SK-N-SH (cell line): Measurements from ENCODE around the gene METTL23. TPM values are rescaled to one million over a fixed set of nuclear protein-coding genes. Genes with fewer than 3 reads are reported as not detected.

Source experiments
- CTCF ChIA-PET: fragments of 300-600, 350-600 bp; formaldehyde crosslinking; extraction: SDS; loops from one replicate; lab custom pipeline; 2021; lab: Yijun Ruan, JAX
- POLR2A ChIA-PET: fragments of 350-600 bp; sonication (Branson Sonifier 250); formaldehyde crosslinking; extraction: SDS; loops from one replicate; lab custom pipeline; 2020; ENCODE audit warnings: antibody characterized with exemption, inconsistent platforms; lab: Yijun Ruan, JAX
- DNase-seq: peaks from one replicate; pipeline ENCODE4 v3.0.0; 2012
- H2AFZ ChIP-seq: fragments of 200-600 bp; sonication (generic); 2 replicates; pipeline ENCODE4 v1.8.1; 2016; ENCODE audit warnings: antibody characterized with exemption, mild to moderate bottlenecking, low read depth
- H3F3A ChIP-seq: fragments of 200-600 bp; sonication (generic); replicated peaks from 2 replicates; pipeline ENCODE3; 2016; ENCODE audit warnings: antibody characterized with exemption, mild to moderate bottlenecking; ENCODE audit not compliant: insufficient read depth
- H3K27ac ChIP-seq, 2 experiments: fragments of 200-500 bp in 1 of 2; fragments of 200-600 bp in 1 of 2; sonication (Bioruptor generic) in 1 of 2; sonication (generic), shearing (Covaris generic) in 1 of 2; 2 replicates each; pipeline versions ENCODE4 v1.5.1 to v1.6.1; 2014 to 2016; ENCODE audit warnings: low read depth in 2 of 2, inconsistent platforms in 1 of 2, low read length in 1 of 2, mild to moderate bottlenecking in 1 of 2, mixed read lengths in 1 of 2
- H3K27me3 ChIP-seq: fragments of 200-600 bp; sonication (generic), shearing (Covaris generic); 2 replicates; pipeline ENCODE4 v1.6.1; 2016; ENCODE audit warnings: mixed run types; ENCODE audit not compliant: insufficient read depth
- H3K36me3 ChIP-seq, 2 experiments: fragments of 200-500 bp in 1 of 2; fragments of 200-600 bp in 1 of 2; sonication (Bioruptor generic) in 1 of 2; sonication (generic) in 1 of 2; replicated peaks in 1 of 2; 2 replicates each; pipeline versions ENCODE3 to v1.5.1; 2014 to 2016; ENCODE audit warnings: low read length in 1 of 2, mild to moderate bottlenecking in 1 of 2; ENCODE audit not compliant: insufficient read depth in 2 of 2, control insufficient read depth in 1 of 2
- H3K4me1 ChIP-seq, 2 experiments: fragments of 200-500 bp in 1 of 2; fragments of 200-600 bp in 1 of 2; sonication (Bioruptor generic) in 1 of 2; sonication (generic), shearing (Covaris generic) in 1 of 2; 2 replicates each; pipeline versions ENCODE4 v1.5.1 to v1.6.1; 2014 to 2016; ENCODE audit warnings: low read depth in 1 of 2, low read length in 1 of 2, mixed run types in 1 of 2; ENCODE audit not compliant: insufficient read depth in 2 of 2, control insufficient read depth in 1 of 2
- H3K4me2 ChIP-seq: fragments of 200-600 bp; sonication (generic), shearing (Covaris generic); 2 replicates; pipeline ENCODE4 v1.6.1; 2017; ENCODE audit warnings: mixed run types
- H3K4me3 ChIP-seq, 2 experiments: fragments of 200-500 bp in 1 of 2; fragments of 200-600 bp in 1 of 2; sonication (Bioruptor generic) in 1 of 2; sonication (generic), shearing (Covaris generic) in 1 of 2; 2 replicates each; pipeline versions ENCODE4 v1.5.1 to v1.8.1; 2014 to 2016; ENCODE audit warnings: low read depth in 2 of 2, inconsistent platforms in 1 of 2, low read length in 1 of 2, mild to moderate bottlenecking in 1 of 2, mixed read lengths in 1 of 2, moderate library complexity in 1 of 2
- H3K79me2 ChIP-seq: fragments of 200-600 bp; sonication (generic); 2 replicates; pipeline ENCODE4 v1.8.1; 2017; ENCODE audit warnings: mild to moderate bottlenecking; ENCODE audit not compliant: insufficient read depth
- H3K9ac ChIP-seq: fragments of 200-600 bp; sonication (generic); 2 replicates; pipeline ENCODE4 v1.6.1; 2017; ENCODE audit warnings: mixed run types
- H3K9me2 ChIP-seq: fragments of 200-600 bp; sonication (generic); 2 replicates; pipeline ENCODE4 v1.6.1; 2017; ENCODE audit warnings: mixed run types
- H3K9me3 ChIP-seq: fragments of 200-600 bp; sonication (generic); 2 replicates; pipeline ENCODE4 v1.6.1; 2017; ENCODE audit warnings: mixed run types, mild to moderate bottlenecking, moderate library complexity
- H4K20me1 ChIP-seq: fragments of 200-600 bp; sonication (generic); 2 replicates; pipeline ENCODE4 v1.6.1; 2017; ENCODE audit warnings: mild to moderate bottlenecking, mixed run types; ENCODE audit not compliant: insufficient read depth
- CHD2 ChIP-seq: fragments of 150-350 bp; IDR thresholded peaks from 2 replicates; pipeline ENCODE4 v1.6.1; 2018; ENCODE audit warnings: low read length; ENCODE audit not compliant: partially characterized antibody
- EP300 ChIP-seq, 2 experiments: IDR thresholded peaks; 2 replicates each; pipeline versions ENCODE4 v1.4.0 to v1.6.1; 2012; ENCODE audit warnings: borderline replicate concordance in 1 of 2, low read depth in 1 of 2, low read length in 1 of 2
- EZH2phosphoT487 ChIP-seq: fragments of 200-600 bp; sonication (generic); IDR thresholded peaks from 2 replicates; pipeline ENCODE4 v1.6.1; 2017; ENCODE audit warnings: low read depth, mixed run types, mild to moderate bottlenecking, antibody characterized with exemption, moderate library complexity, borderline replicate concordance
- FOXM1 ChIP-seq: IDR thresholded peaks from 2 replicates; pipeline ENCODE4 v1.4.0; 2012; ENCODE audit warnings: low read depth, mild to moderate bottlenecking
- GATA2 ChIP-seq: sonication (generic); formaldehyde crosslinking; IDR thresholded peaks from 2 replicates; pipeline ENCODE4 v1.5.0; 2020; ENCODE audit warnings: mild to moderate bottlenecking, missing genetic modification reagents
- IRF3 ChIP-seq: fragments of 150-350 bp; IDR thresholded peaks from 2 replicates; pipeline ENCODE4 v1.6.1; 2016; ENCODE audit warnings: mild to moderate bottlenecking, low read depth, low read length
- JUND ChIP-seq: IDR thresholded peaks from 2 replicates; pipeline ENCODE4 v1.4.0; 2012
- NFIC ChIP-seq: IDR thresholded peaks from 2 replicates; pipeline ENCODE4 v1.4.0; 2012; ENCODE audit warnings: borderline replicate concordance
- RCOR1 ChIP-seq: fragments of 150-350 bp; IDR thresholded peaks from 2 replicates; pipeline ENCODE4 v1.6.1; 2017; ENCODE audit warnings: antibody characterized with exemption, low read length
- RFX5 ChIP-seq: IDR thresholded peaks from 2 replicates; pipeline ENCODE4 v1.6.1; 2012; ENCODE audit warnings: mild to moderate bottlenecking, improper control_type of control experiment, low read length
- SIN3A ChIP-seq: IDR thresholded peaks from 2 replicates; pipeline ENCODE4 v1.6.1; 2012; ENCODE audit warnings: low read depth, mild to moderate bottlenecking, low read length, moderate library complexity, borderline replicate concordance
- TAF1 ChIP-seq: IDR thresholded peaks from 2 replicates; pipeline ENCODE4 v1.6.1; 2012; ENCODE audit warnings: low read depth, mild to moderate bottlenecking, low read length, moderate library complexity, borderline replicate concordance
- TCF12 ChIP-seq: IDR thresholded peaks from 2 replicates; pipeline ENCODE4 v1.4.0; 2012
- TEAD4 ChIP-seq: IDR thresholded peaks from 2 replicates; pipeline ENCODE4 v1.4.0; 2012; ENCODE audit warnings: mild to moderate bottlenecking, borderline replicate concordance; ENCODE audit not compliant: insufficient read depth
- USF1 ChIP-seq: IDR thresholded peaks from 2 replicates; pipeline ENCODE4 v1.4.0; 2012; ENCODE audit warnings: low read depth, borderline replicate concordance
- YY1 ChIP-seq: IDR thresholded peaks from 2 replicates; pipeline ENCODE4 v1.4.0; 2012; ENCODE audit warnings: low read depth, mild to moderate bottlenecking
- WGBS: methylation state at CpG from one replicate; pipeline ENCODE4 v1.1.6; 2017; ENCODE audit warnings: low lambda C conversion rate; 5-methylcytosine and 5-hydroxymethylcytosine counted together
- polyA plus RNA-seq, 3 experiments: library from polyadenylated mRNA; depleted of rRNA; stranded (reverse); fragments of >200 nt; gene quantifications; 2 replicates each; pipeline ENCODE4 v1.2.3, GENCODE V29; 2012
- TF ChIP-seq, protein P1 (sequence below): IDR thresholded peaks from 2 replicates; pipeline ENCODE4; 2012

Gene METTL23
- polyA plus RNA-seq, 1 of the 3 experiments (the other 2 are of a cell fraction), result 75.9 TPM

DNA sequence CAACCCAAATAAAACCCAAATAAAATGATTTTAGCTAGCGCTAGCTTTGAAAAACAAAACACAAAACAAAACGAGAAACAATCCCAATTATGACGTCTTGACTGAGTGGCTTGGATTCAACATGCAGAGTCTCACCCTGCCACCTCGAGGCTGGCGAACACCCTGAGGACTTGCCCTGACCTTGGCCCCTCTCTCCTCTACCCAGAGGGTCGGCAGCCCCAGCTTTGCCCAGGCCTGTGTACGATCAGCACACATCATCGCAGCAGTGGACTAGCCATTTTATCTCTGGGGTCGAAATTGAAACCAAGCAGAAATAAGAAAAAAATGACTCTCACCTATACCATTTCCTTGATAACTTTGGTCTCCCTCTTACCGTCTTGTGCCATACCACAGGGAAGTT, 5.2 kb upstream of the METTL23 start:
- Histone ChIP-seq H3K4me3 (no peak overlapping the region), H3K4me2 (no peak overlapping the region), H4K20me1 (peaks cover 18% of the 10 kb centered on the region; the same call in 1 of the 2 replicates), H3K79me2 (peaks cover 64% of the 10 kb centered on the region), H2AFZ (no peak overlapping the region), H3F3A (peaks cover 26% of the 10 kb centered on the region), H3K9ac (no peak overlapping the region), H3K27ac (no peak overlapping the region), H3K4me1 (peaks cover 9 to 20% of the 10 kb centered on the region in 2 experiments), H3K9me3 (no peaks in the 10 kb centered on the region), H3K9me2 (no peaks in the 10 kb centered on the region), H3K36me3 (peaks cover 57 to 80% of the 10 kb centered on the region in 2 experiments), H3K27me3 (no peaks in the 10 kb centered on the region)
- TF ChIP-seq YY1, result no peak
- no peak for TF ChIP-seq IRF3
- TF ChIP-seq JUND, result no peak
- no peak for TF ChIP-seq RCOR1
- no peak for TF ChIP-seq CHD2
- TF ChIP-seq, protein P1, sequence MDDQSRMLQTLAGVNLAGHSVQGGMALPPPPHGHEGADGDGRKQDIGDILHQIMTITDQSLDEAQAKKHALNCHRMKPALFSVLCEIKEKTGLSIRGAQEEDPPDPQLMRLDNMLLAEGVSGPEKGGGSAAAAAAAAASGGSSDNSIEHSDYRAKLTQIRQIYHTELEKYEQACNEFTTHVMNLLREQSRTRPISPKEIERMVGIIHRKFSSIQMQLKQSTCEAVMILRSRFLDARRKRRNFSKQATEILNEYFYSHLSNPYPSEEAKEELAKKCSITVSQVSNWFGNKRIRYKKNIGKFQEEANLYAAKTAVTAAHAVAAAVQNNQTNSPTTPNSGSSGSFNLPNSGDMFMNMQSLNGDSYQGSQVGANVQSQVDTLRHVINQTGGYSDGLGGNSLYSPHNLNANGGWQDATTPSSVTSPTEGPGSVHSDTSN, result no peak
- no peak for TF ChIP-seq USF1
- TF ChIP-seq TAF1, result no peak
- no peak for TF ChIP-seq TEAD4
- TF ChIP-seq GATA2 (CRISPR knock-in tag), result no peak
- no peak for TF ChIP-seq SIN3A
- no peak for TF ChIP-seq EZH2phosphoT487
- TF ChIP-seq TCF12, result no peak
- no peak for TF ChIP-seq NFIC
- no peak for TF ChIP-seq EP300 (IDR thresholded peaks at IDR 0.05; ENCODE audit: borderline replicate concordance in 1 of 2, low read depth in 1 of 2, low read length in 1 of 2)
- no peak for TF ChIP-seq FOXM1
- no peak for TF ChIP-seq RFX5
- CTCF ChIA-PET, result interaction anchor here (0.9 to 2.8 kb wide), 3 partner anchors 10 to 199 kb away, joined by 3 to 8 read pairs (median 4); no protein-coding TSS in a partner anchor
- 95% methylated on average over 10 of the region's 10 CpGs for WGBS
- POLR2A ChIA-PET, result interaction anchor here (2.0 kb wide), 1 partner anchor 17 kb away, joined by 4 read pairs; the partner anchor contains the start of gene MFSD11
- DNase-seq, result no peak
